ENCODE results near the gene SRP9.
"Not testable (repeated sequence)": the region's sequence is repeated elsewhere in the genome, so short reads cannot be mapped to it uniquely, and the experiment has no call there.

The SRP9 gene

GRCh38 chr1:225778337-225778669 lies 677 bp downstream of the SRP9 start:
- DNase-seq: no peak

- DNase-seq: not testable (repeated sequence)
Measured at GRCh38 chr1:225779165-225779564, 1.5 kb downstream of the SRP9 start.

GRCh38 chr1:225780134-225780533 lies 2.5 kb downstream of the SRP9 start:
- DNase-seq: no peak

- peak; percentile 44 for DNase-seq
Measured at GRCh38 chr1:225780630-225781029, 3.0 kb downstream of the SRP9 start.

GRCh38 chr1:225789142-225789541 lies 11.5 kb downstream of the SRP9 start:
- DNase-seq: not testable (repeated sequence)

GRCh38 chr1:225794954-225795353 lies 17.3 kb downstream of the SRP9 start:
- DNase-seq: no peak

GRCh38 chr1:225796097-225796496 lies 18.5 kb downstream of the SRP9 start:
- not testable (repeated sequence) for DNase-seq

- DNase-seq: not testable (repeated sequence)
Measured at GRCh38 chr1:225801146-225801545, 23.5 kb downstream of the SRP9 start.

- DNase-seq: no peak
Measured at GRCh38 chr1:225806249-225806648, 28.6 kb downstream of the SRP9 start.

GRCh38 chr1:225806736-225807135 lies 29.1 kb downstream of the SRP9 start:
- not testable (repeated sequence) for DNase-seq

- no peak for DNase-seq
Measured at GRCh38 chr1:225808136-225808535, 30.5 kb downstream of the SRP9 start.

GRCh38 chr1:225809842-225810578 lies 32.4 kb downstream of the SRP9 start, which contains the start of gene EPHX1:
Gene EPHX1 (plus strand): TSS chr1:225810124. CDS start chr1:225828730, 18,606 bp downstream.
- peak; percentile 93 for DNase-seq

GRCh38 chr1:225810579-225811538 lies 33.2 kb downstream of the SRP9 start:
- DNase-seq: not testable (repeated sequence)

GRCh38 chr1:225811622-225812487 lies 34.2 kb downstream of the SRP9 start:
- no peak for DNase-seq

GRCh38 chr1:225812488-225813213 lies 35.0 kb downstream of the SRP9 start:
- no peak for DNase-seq

- DNase-seq: peak; percentile 79
Measured at GRCh38 chr1:225813214-225813964, 35.8 kb downstream of the SRP9 start.

- DNase-seq: no peak
Measured at GRCh38 chr1:225814381-225814780, 36.8 kb downstream of the SRP9 start.

GRCh38 chr1:225815090-225815489 lies 37.5 kb downstream of the SRP9 start:
- not testable (repeated sequence) for DNase-seq

GRCh38 chr1:225815526-225816178 lies 38.0 kb downstream of the SRP9 start:
- no peak for DNase-seq

GRCh38 chr1:225816643-225817538 lies 39.3 kb downstream of the SRP9 start:
- DNase-seq: no peak
